Neural cell (in vitro differentiated cells): ENCODE data around the gene MYLK. TPM values are rescaled to one million over a fixed set of nuclear protein-coding genes. Genes with fewer than 3 reads are reported as not detected.

ENCODE experiments used
- H2AFZ ChIP-seq: fragments of 200-600, 300-800 bp; sonication (generic), shearing (Covaris generic); 2 replicates; pipeline ENCODE4 v1.6.0; 2014; ENCODE audit warnings: low read depth, mild to moderate bottlenecking, antibody characterized with exemption, low read length, moderate library complexity
- H3F3A ChIP-seq: fragments of 200-600 bp; shearing (Covaris generic); 2 replicates; pipeline ENCODE4 v1.6.1; 2016; ENCODE audit warnings: mild to moderate bottlenecking, moderate library complexity, mixed read lengths, antibody characterized with exemption, low read length; ENCODE audit not compliant: insufficient read depth, poor library complexity, severe bottlenecking
- H3K27ac ChIP-seq: fragments of 200-600, 300-800 bp; sonication (generic), shearing (Covaris generic); 2 replicates; pipeline ENCODE4 v1.5.1; 2014; ENCODE audit warnings: mild to moderate bottlenecking, low read length, moderate library complexity
- H3K27me3 ChIP-seq: fragments of 300-800, 200-600 bp; sonication (generic), shearing (Covaris generic); 2 replicates; pipeline ENCODE4 v1.6.0; 2014; ENCODE audit warnings: mild to moderate bottlenecking, low read depth, low read length, moderate library complexity; ENCODE audit not compliant: insufficient read depth
- H3K36me3 ChIP-seq: fragments of 300-800, 200-600 bp; sonication (generic), shearing (Covaris generic); 2 replicates; pipeline ENCODE4 v1.5.1; 2014; ENCODE audit warnings: mild to moderate bottlenecking, antibody characterized with exemption, low read length, moderate library complexity; ENCODE audit not compliant: insufficient read depth
- H3K4me2 ChIP-seq: fragments of 300-800, 200-600 bp; sonication (generic), shearing (Covaris generic); 2 replicates; pipeline ENCODE4 v1.6.0; 2014; ENCODE audit warnings: mild to moderate bottlenecking, low read length
- H3K4me3 ChIP-seq: fragments of 300-800, 200-600 bp; sonication (generic), shearing (Covaris generic); 2 replicates; pipeline ENCODE4 v1.5.1; 2014; ENCODE audit warnings: mild to moderate bottlenecking, low read length, moderate library complexity
- H3K79me2 ChIP-seq: fragments of 200-600 bp; shearing (Covaris generic); replicated peaks from 2 replicates; pipeline ENCODE4 v1.6.0; 2014; ENCODE audit warnings: mild to moderate bottlenecking, low read length, moderate library complexity; ENCODE audit not compliant: insufficient read depth
- H3K9ac ChIP-seq: fragments of 300-800, 200-600 bp; sonication (generic), shearing (Covaris generic); 2 replicates; pipeline ENCODE4 v1.6.1; 2016; ENCODE audit warnings: mild to moderate bottlenecking, low read length, mixed read lengths
- H3K9me2 ChIP-seq: fragments of 200-600 bp; shearing (Covaris generic); 2 replicates; pipeline ENCODE4 v1.6.1; 2016; ENCODE audit warnings: mild to moderate bottlenecking, low read length, mixed read lengths; ENCODE audit not compliant: insufficient read depth
- H3K9me3 ChIP-seq: fragments of 200-600, 300-800 bp; sonication (generic), shearing (Covaris generic); 2 replicates; pipeline ENCODE4 v1.6.1; 2016; ENCODE audit warnings: mild to moderate bottlenecking, mixed run types, low read length, moderate library complexity, mixed read lengths
- H4K20me1 ChIP-seq: fragments of 200-600 bp; shearing (Covaris generic); 2 replicates; pipeline ENCODE4 v1.6.1; 2016; ENCODE audit warnings: mild to moderate bottlenecking, mixed run types; ENCODE audit not compliant: insufficient read depth
- CTCF ChIP-seq: fragments of 450-650 bp; IDR thresholded peaks from 2 replicates; pipeline ENCODE4 v1.5.1; 2014; ENCODE audit warnings: antibody characterized with exemption, mild to moderate bottlenecking, moderate library complexity; ENCODE audit not compliant: poor library complexity, severe bottlenecking
- EP300 ChIP-seq: fragments of 450-650 bp; conservative IDR thresholded peaks from 2 replicates; pipeline ENCODE4 v1.6.1; 2014; ENCODE audit warnings: antibody characterized with exemption, mild to moderate bottlenecking, moderate library complexity; ENCODE audit not compliant: poor library complexity, severe bottlenecking
- EZH2 ChIP-seq: fragments of 200-600, 300-800 bp; shearing (Covaris generic), sonication (generic); IDR thresholded peaks from 2 replicates; pipeline ENCODE4 v1.6.1; 2014; ENCODE audit warnings: antibody characterized with exemption, low read length, borderline replicate concordance, mild to moderate bottlenecking; ENCODE audit not compliant: insufficient read depth, poor library complexity, severe bottlenecking
- MXI1 ChIP-seq: fragments of 450-650 bp; conservative IDR thresholded peaks from 2 replicates; pipeline ENCODE4 v1.6.1; 2014; ENCODE audit warnings: antibody characterized with exemption, mild to moderate bottlenecking; ENCODE audit not compliant: poor library complexity, severe bottlenecking
- POLR2AphosphoS5 ChIP-seq: IDR thresholded peaks from 2 replicates; pipeline ENCODE4 v1.6.1; 2012
- RAD21 ChIP-seq: fragments of 450-650 bp; conservative IDR thresholded peaks from 2 replicates; pipeline ENCODE4 v1.6.1; 2014; ENCODE audit warnings: antibody characterized with exemption, mild to moderate bottlenecking, moderate library complexity
- REST ChIP-seq: IDR thresholded peaks from 2 replicates; pipeline ENCODE4 v1.6.1; 2012; ENCODE audit warnings: borderline replicate concordance
- SMC3 ChIP-seq: fragments of 450-650 bp; conservative IDR thresholded peaks from 2 replicates; pipeline ENCODE4 v1.6.1; 2014; ENCODE audit warnings: antibody characterized with exemption, mild to moderate bottlenecking, moderate library complexity; ENCODE audit not compliant: poor library complexity
- TAF1 ChIP-seq: IDR thresholded peaks from 2 replicates; pipeline ENCODE4 v1.6.1; 2012; ENCODE audit warnings: low read depth
- polyA plus RNA-seq: library from polyadenylated mRNA; depleted of rRNA; stranded (reverse); fragments of >200 nt; gene quantifications from 2 replicates; pipeline ENCODE4 v1.2.3, GENCODE V29; 2014

The MYLK gene
- polyA plus RNA-seq, 1 donor from 2014 or later, result 0.43 TPM

GRCh38 chr3:123744064-123744463 lies 140.1 kb downstream of the MYLK start:
- Histone ChIP-seq H3K27me3 (no peaks in the 10 kb centered on the region), H3K4me3 (no peak overlapping the region), H3K4me2 (no peak overlapping the region), H3K9me3 (no peaks in the 10 kb centered on the region), H3F3A (no peaks in the 10 kb centered on the region), H3K36me3 (no peaks in the 10 kb centered on the region), H3K9ac (no peak overlapping the region), H4K20me1 (no peaks in the 10 kb centered on the region), H2AFZ (no peak overlapping the region), H3K79me2 (no peaks in the 10 kb centered on the region), H3K9me2 (no peaks in the 10 kb centered on the region), H3K27ac (no peak overlapping the region)
- TF ChIP-seq CTCF, result no peak
- no peak for TF ChIP-seq TAF1
- no peak for TF ChIP-seq EP300
- TF ChIP-seq SMC3, result no peak
- no peak for TF ChIP-seq EZH2
- TF ChIP-seq RAD21, result no peak
- TF ChIP-seq POLR2AphosphoS5, result no peak
- TF ChIP-seq REST, result no peak
- no peak for TF ChIP-seq MXI1

GRCh38 chr3:123743121-123743520 lies 141.0 kb downstream of the MYLK start:
- Histone ChIP-seq H3K9me3 (no peaks in the 10 kb centered on the region), H3K9me2 (no peaks in the 10 kb centered on the region), H3K27ac (no peak overlapping the region), H2AFZ (no peak overlapping the region), H3F3A (no peaks in the 10 kb centered on the region), H3K9ac (no peak overlapping the region), H3K79me2 (no peaks in the 10 kb centered on the region), H3K27me3 (no peaks in the 10 kb centered on the region), H4K20me1 (no peaks in the 10 kb centered on the region), H3K4me2 (no peak overlapping the region), H3K36me3 (no peaks in the 10 kb centered on the region), H3K4me3 (no peak overlapping the region)
- TF ChIP-seq CTCF, result no peak
- no peak for TF ChIP-seq MXI1
- TF ChIP-seq RAD21, result no peak
- TF ChIP-seq TAF1, result no peak
- TF ChIP-seq POLR2AphosphoS5, result no peak
- no peak for TF ChIP-seq REST
- TF ChIP-seq EZH2, result no peak
- no peak for TF ChIP-seq SMC3
- no peak for TF ChIP-seq EP300
